ENCODE measurements around the gene HOXD1.

Gene HOXD1

GRCh38 chr2:176187899-176188773 is at the start of gene HOXD1:
Gene HOXD1 (plus strand): TSS chr2:176188668. CDS start chr2:176188802, 134 bp downstream.
- DNase-seq, result no peak

DNA sequence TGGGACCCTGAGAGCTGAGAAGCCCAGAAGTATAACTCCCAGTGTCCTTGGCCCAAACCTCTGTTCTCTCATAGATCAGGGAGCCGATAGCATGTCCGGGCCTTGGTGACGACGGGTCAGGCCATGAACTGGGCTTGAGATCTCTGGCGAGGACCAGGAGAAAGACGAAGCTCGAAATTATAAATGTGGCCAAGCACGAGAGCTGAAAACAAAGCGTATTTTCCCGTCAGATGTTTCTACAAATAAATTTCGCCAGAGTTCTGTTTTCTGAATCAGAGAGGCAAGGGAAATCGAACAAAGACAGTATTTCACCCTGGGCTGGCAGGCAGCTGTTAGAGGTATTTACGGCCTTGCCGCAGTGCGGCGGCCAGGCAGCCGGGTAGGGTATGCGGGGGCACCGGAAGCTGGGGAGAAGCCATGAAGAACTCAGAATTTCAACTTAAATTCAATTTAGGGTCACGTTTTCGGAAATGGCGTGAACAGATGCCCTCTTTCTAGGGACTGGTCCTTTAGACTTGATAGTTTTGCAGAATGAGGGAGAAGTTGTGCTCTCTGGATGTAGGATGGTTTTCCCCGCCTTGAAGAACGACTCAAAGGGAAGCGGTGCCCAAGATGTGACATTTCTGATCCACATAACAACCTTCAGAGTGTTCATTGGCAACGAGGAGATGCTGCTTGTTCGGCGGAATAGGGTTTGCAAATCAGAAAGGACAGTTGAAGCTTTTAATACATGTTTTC is 49.4 kb upstream of the HOXD1 start:
- no peak for DNase-seq

GRCh38 chr2:176139661-176140512 is 48.6 kb upstream of the HOXD1 start:
- no peak for DNase-seq

DNA sequence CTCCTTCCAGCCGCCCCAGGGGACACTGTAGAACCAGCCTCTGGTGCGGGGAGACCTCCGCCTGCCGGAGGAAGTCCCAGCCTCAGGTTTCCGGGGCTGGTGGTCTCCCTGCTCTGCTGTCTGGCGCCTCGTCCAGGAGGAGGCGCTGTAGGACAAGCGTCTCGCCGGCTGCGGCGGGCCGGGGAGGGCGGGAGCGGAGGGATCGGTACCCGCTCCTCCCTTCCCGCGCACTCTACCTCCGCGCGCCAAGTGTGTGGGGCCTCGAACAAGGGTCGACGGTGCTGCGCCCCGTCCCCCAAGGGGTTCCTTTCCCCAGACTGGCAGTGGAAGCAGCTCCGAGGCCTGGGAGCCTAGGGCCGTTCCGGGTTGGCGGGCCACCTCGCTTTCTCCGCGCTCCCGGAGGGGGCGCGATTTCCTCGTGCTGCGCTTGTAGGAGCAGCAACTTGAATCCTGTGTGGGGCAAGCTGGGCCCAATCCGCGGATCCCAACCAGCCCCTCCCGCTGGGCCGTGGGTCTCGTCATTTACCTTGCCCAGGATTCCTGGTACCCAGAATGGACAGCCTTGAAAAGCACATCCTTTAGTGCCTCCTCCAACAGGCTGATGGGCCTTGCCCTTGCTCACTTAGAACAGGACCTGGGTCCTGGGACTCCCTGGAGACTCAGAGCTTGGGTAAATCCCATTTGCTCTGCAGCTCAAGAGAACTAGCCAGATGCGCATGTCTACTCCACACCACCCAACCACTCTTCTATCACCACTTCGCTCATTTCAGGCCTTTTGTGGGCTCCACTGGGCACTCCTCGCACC is 47.8 kb upstream of the HOXD1 start:
- peak; percentile 23 for DNase-seq

DNA sequence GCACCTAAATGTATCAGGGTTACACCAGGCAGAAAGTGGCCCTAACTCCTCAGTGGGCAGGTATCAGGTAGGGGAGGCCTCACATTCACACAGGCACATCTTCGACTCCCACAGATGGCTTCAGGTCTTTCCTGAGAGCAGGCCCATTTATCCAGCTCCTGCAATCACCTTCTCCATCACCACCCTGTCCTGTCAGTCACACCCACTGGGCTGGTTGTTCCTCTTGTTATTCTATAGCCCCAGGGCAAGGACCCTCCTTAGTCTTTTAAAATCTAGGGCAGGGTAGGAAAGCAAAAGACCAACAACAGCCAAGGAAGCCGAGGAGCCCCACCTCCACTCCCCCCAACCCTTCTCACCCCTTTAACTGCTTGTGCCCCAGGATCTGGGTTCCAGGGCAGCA is 46.2 kb upstream of the HOXD1 start:
- no peak for DNase-seq

GRCh38 chr2:176145085-176145969 is 43.1 kb upstream of the HOXD1 start:
- DNase-seq, result no peak

GRCh38 chr2:176146101-176146500 is 42.4 kb upstream of the HOXD1 start:
- DNase-seq, result no peak

- no peak for DNase-seq
Observed at GRCh38 chr2:176146645-176147044, 41.8 kb upstream of the HOXD1 start.

DNA sequence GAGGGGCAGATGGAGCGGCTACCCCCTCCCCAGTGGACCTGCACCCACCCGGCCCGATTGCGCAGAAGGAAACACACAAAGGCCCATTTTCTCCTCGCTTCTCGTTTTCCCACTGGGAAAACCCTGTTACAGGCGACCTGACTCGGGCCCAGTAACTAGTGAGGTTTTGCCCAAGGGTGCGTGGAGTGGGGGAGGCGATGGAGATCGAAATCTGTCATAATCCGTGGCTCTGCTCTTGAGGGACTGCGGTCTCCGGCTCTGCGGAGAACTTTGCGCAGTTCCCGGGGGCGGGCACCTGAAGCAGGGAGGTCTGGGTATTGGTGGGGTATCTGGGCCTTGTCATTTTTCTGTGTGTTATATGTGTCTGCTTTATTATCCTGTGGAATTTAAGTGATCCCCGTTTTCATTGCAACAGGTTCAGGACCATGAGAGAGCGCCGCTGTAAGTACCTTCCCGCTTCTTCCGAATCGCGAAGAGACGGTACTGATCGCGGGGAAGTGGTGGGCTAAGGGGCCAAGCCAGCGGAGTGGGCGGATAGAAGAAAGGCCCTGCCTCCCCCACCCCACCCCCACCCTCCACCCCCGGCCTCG is 41.2 kb upstream of the HOXD1 start:
- DNase-seq, result no peak

GRCh38 chr2:176147800-176148496 is 40.5 kb upstream of the HOXD1 start:
- DNase-seq, result no peak

DNA sequence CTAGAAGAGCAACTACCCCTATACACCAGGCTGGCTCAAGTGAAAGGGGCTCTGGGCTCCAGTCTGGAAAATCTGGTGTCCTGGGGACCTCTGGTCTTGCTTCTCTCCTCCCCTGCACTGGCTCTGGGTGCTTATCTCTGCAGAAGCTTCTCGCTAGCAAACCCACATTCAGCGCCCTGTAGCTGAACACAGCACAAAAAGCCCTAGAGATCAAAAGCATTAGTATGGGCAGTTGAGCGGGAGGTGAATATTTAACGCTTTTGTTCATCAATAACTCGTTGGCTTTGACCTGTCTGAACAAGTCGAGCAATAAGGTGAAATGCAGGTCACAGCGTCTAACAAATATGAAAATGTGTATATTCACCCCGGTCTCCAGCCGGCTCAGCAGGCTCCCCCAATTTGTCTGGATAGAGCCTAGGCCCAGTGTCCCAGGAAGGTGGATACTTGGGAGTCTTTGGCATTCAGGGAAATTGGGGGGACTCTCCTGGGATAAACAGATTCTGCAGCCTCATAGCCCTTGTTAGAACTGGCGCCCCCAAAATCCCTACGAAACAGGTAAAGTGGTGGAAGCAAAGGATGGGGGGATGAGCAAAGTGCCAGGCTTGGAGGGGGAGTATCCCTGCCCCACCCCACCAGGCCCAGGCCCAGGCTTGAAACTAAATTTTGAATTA is 39.6 kb upstream of the HOXD1 start:
- DNase-seq, result no peak

- no peak for DNase-seq
Observed at GRCh38 chr2:176149481-176149938, 39.0 kb upstream of the HOXD1 start.

- no peak for DNase-seq
Observed at GRCh38 chr2:176149939-176150583, 38.4 kb upstream of the HOXD1 start.

DNA sequence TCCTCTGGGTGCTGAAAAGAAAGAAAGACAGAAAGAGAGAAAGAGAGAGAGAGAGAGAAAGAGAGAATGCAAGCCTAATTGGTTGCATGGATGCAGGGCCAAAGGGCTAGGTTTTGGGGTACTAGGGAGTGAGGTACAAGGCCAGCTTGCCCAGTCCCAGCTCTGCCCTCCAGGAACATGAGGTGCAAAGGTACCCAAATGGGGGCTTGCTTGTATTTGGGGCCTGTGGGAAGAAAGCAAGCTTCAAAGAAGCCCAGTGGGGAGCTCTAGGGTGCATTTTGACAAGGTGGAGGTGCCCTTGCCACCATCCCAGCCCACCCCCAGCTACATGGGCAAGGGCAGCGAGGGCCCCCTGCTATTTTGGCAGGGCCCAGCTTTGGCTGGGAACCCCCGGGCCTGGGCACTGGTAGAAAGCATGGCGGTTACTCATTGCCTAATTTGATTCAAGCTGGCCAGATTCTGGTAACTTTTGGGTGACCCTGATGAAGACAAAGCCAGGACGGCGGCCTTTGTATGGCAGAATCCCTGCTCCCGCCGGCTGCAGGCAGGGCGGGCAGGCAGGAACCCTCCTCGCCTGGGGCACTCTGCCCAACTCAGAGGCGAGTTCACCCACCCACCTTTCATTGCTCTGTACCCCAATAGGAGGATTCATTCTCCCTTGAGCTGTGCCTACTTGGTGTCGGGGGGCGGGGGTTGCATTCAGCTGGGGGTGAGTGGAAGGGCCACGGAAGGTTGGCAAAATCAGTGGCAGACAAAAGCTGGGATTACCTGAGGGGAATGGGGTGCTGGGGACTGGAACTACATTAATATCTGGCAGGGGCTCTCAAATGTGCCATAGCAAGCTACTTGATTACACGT is 37.7 kb upstream of the HOXD1 start:
- no peak for DNase-seq

DNA sequence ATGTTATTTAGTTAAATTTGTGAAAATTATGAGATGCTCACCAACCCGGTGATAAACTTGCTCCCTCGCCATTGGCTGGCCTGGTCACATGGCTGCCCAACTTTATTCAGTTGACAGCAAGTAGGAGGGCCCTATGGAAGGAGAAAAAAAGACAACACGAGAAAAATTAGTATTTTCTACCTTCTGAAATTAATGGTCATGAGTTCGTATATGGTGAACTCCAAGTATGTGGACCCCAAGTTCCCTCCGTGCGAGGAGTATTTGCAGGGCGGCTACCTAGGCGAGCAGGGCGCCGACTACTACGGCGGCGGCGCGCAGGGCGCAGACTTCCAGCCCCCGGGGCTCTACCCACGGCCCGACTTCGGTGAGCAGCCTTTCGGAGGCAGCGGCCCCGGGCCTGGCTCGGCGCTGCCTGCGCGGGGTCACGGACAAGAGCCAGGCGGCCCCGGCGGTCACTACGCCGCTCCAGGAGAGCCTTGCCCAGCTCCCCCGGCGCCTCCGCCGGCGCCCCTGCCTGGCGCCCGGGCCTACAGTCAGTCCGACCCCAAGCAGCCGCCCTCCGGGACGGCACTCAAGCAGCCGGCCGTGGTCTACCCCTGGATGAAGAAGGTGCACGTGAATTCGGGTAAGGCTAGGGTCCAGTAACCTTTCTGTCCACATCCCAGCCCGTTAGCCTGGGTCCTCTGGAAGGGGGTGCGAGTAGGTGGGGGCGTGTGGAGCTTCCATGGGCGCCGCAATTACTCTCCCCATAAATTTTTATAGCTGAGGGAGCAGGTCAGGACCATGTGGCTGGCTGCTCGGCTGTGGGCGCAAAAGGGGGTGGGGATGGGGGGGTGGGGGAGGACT is 36.8 kb upstream of the HOXD1 start, which contains the start of gene HOXD4:
TSS of gene HOXD4 (plus strand) at position 109 of the 846 bp plus-strand sequence. CDS start at position 193, 84 bp downstream.
- no peak for DNase-seq

DNA sequence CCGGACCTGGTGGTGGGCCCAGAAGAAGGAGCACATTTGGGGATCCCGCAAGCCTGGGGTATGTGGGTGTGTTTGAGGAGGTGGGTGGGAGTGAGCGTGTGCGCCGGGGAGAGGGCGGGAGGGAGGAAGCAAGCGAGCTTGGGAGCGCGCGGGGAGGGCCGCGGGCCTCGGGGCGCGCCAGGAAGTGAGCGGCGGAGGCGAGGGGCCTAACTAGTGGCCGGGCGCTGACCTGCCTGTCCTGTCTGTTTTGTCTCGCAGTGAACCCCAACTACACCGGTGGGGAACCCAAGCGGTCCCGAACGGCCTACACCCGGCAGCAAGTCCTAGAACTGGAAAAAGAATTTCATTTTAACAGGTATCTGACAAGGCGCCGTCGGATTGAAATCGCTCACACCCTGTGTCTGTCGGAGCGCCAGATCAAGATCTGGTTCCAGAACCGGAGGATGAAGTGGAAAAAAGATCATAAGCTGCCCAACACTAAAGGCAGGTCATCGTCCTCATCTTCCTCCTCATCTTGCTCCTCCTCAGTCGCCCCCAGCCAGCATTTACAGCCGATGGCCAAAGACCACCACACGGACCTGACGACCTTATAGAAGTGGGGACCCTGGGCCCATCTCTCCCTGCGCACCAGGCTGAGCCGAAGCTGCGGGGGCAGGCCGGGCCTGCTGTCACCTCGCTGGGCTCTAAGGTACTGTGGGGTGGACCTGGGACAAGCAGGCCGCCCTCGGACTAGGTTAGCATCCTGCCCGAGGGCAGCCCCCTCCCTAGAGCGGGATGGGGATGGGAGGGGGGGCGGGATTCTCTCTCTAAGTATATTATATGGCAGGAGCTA is 35.9 kb upstream of the HOXD1 start:
- no peak for DNase-seq

Measured in GF-D8 (cell line).